GM23338 (cell line): ENCODE results near the gene ADAMTS15. TPM values are rescaled to one million over a fixed set of nuclear protein-coding genes. Genes with fewer than 3 reads are reported as not detected.

Experiments
- ATAC-seq: fragments of 200-7000 bp; cut with Tn5 transposase; 3 replicates; pipeline ENCODE4 v1.9.1; 2020
- DNase-seq: peaks from one replicate; pipeline ENCODE4 v3.0.0-alpha.2; 2015; ENCODE audit warnings: low spot score
- H2AFZ ChIP-seq: fragments of 200-600 bp; sonication (generic); 2 replicates; pipeline ENCODE4 v1.8.0; 2016; ENCODE audit warnings: antibody characterized with exemption, mild to moderate bottlenecking, moderate library complexity
- H3F3A ChIP-seq: fragments of 200-600 bp; sonication (generic); replicated peaks from 2 replicates; pipeline ENCODE4 v1.8.0; 2017; ENCODE audit warnings: antibody characterized with exemption, mixed run types, low read depth
- H3K27ac ChIP-seq: fragments of 200-600 bp; sonication (generic); 2 replicates; pipeline ENCODE4 v1.6.1; 2016; ENCODE audit warnings: low read depth
- H3K27me3 ChIP-seq: fragments of 200-600 bp; sonication (generic); 2 replicates; pipeline ENCODE4 v1.8.0; 2016; ENCODE audit warnings: mild to moderate bottlenecking, mixed run types, moderate library complexity; ENCODE audit not compliant: insufficient read depth
- H3K36me3 ChIP-seq: fragments of 200-600 bp; sonication (generic); 2 replicates; pipeline ENCODE4 v1.8.0; 2016; ENCODE audit warnings: mild to moderate bottlenecking; ENCODE audit not compliant: insufficient read depth
- H3K4me1 ChIP-seq: fragments of 200-600 bp; sonication (generic); 2 replicates; pipeline ENCODE4 v1.8.0; 2016; ENCODE audit warnings: mild to moderate bottlenecking, moderate library complexity; ENCODE audit not compliant: insufficient read depth
- H3K4me2 ChIP-seq: fragments of 200-600 bp; sonication (generic); 2 replicates; pipeline ENCODE4 v1.7.1; 2017; ENCODE audit warnings: mixed run types
- H3K4me3 ChIP-seq: fragments of 200-600 bp; sonication (generic); 2 replicates; pipeline ENCODE4 v1.6.1; 2016; ENCODE audit warnings: mixed run types
- H3K79me2 ChIP-seq: fragments of 200-600 bp; sonication (generic); replicated peaks from 2 replicates; pipeline ENCODE4 v1.8.0; 2017; ENCODE audit warnings: mild to moderate bottlenecking; ENCODE audit not compliant: insufficient read depth
- H3K9me2 ChIP-seq: fragments of 200-600 bp; sonication (generic); 2 replicates; pipeline ENCODE4 v1.8.0; 2017; ENCODE audit not compliant: insufficient read depth
- H4K20me1 ChIP-seq: fragments of 200-600 bp; sonication (generic); replicated peaks from 2 replicates; pipeline ENCODE4 v1.8.0; 2017; ENCODE audit warnings: mild to moderate bottlenecking; ENCODE audit not compliant: insufficient read depth
- H3K27ac Mint-ChIP-seq: 2 replicates; pipeline ENCODE4 v1.8.0; 2020; ENCODE audit warnings: inconsistent platforms, mild to moderate bottlenecking, moderate library complexity, mixed read lengths
- H3K27me3 Mint-ChIP-seq: 3 replicates; pipeline ENCODE4 v1.8.0; 2022; ENCODE audit warnings: low read depth, mild to moderate bottlenecking, moderate library complexity, mixed read lengths, inconsistent platforms; ENCODE audit not compliant: insufficient read depth, poor library complexity
- H3K36me3 Mint-ChIP-seq: 3 replicates; pipeline ENCODE4 v1.8.0; 2021; ENCODE audit warnings: low read depth, mild to moderate bottlenecking, inconsistent platforms, moderate library complexity, mixed read lengths
- H3K4me1 Mint-ChIP-seq: 3 replicates; pipeline ENCODE4 v1.8.0; 2020; ENCODE audit warnings: mild to moderate bottlenecking, inconsistent platforms, mixed read lengths
- H3K4me3 Mint-ChIP-seq: 3 replicates; pipeline ENCODE4 v1.8.0; 2021; ENCODE audit warnings: moderate library complexity, mild to moderate bottlenecking, inconsistent platforms, mixed read lengths
- H3K9me3 Mint-ChIP-seq: 3 replicates; pipeline ENCODE4 v1.8.0; 2020; ENCODE audit warnings: moderate library complexity, mild to moderate bottlenecking, inconsistent platforms, mixed read lengths
- CREB1 ChIP-seq: fragments of 250-450 bp; sonication (Bioruptor Pico); IDR thresholded peaks from 2 replicates; pipeline ENCODE4 v1.5.0; 2020; ENCODE audit warnings: low read depth, mild to moderate bottlenecking, moderate library complexity
- JUNB ChIP-seq: IDR thresholded peaks from one replicate; pipeline ENCODE4 v1.6.1; 2016; ENCODE audit warnings: antibody characterized with exemption; ENCODE audit not compliant: unreplicated experiment
- NANOG ChIP-seq: IDR thresholded peaks from 2 replicates; pipeline ENCODE4 v1.6.1; 2016; ENCODE audit warnings: antibody characterized with exemption, borderline replicate concordance
- STAT1 ChIP-seq: IDR thresholded peaks from one replicate; pipeline ENCODE4 v1.6.1; 2016; ENCODE audit warnings: antibody characterized with exemption; ENCODE audit not compliant: unreplicated experiment
- ZNF114 ChIP-seq: fragments of 250-450 bp; sonication (Bioruptor Pico); IDR thresholded peaks from 2 replicates; pipeline ENCODE4 v1.5.0; 2020; ENCODE audit warnings: mild to moderate bottlenecking, moderate library complexity
- polyA plus RNA-seq: library from polyadenylated mRNA; unstranded; fragments of >200 nt; fragmentation: Nextera tagmentation; extraction: Ambion mirVana; gene quantifications from 2 replicates; pipeline ENCODE4 v1.2.1, GENCODE V29; 2016
- total RNA-seq: library from RNA; depleted of rRNA; stranded (reverse); fragments of >200 nt; shearing (Covaris generic); gene quantifications from 2 replicates; pipeline ENCODE4 v1.2.3, GENCODE V29; 2014
- TF ChIP-seq, protein P1 (sequence below): IDR thresholded peaks from one replicate; pipeline ENCODE4 v1.6.1; 2018; ENCODE audit warnings: antibody characterized with exemption; ENCODE audit not compliant: unreplicated experiment
- TF ChIP-seq, protein P2 (sequence below): IDR thresholded peaks from 2 replicates; pipeline ENCODE4 v1.6.1; 2016; ENCODE audit warnings: antibody characterized with exemption

The ADAMTS15 gene
- total and polyA plus RNA-seq, 2 experiments from 2014 or later: 0.42 to 5.6 TPM

DNA sequence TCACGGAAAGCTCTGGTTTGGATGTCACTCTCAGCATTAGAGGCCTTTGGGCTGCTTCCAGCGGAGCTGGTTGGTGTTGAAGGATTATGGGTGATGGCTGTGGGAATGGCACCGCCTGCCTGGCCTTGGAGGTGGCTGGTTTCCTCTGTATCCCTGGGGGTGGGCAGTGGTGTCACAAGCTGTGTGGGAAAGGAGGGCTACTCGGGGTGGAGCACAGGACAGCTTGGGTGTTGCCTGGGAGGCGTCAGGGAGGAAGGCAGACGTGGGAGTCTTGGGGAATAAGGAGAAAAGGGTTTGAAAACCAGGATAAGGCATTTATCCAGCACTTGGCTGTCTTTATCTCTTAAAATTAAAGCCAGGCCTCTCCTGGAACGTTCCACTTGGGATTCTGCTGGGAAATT lies 71.8 kb downstream of the ADAMTS15 start:
- TF ChIP-seq ZNF114 (no peak), NANOG (no peak), STAT1 (no peak), CREB1 (CRISPR knock-in tag) (no peak), JUNB (no peak)
- TF ChIP-seq, protein P1, sequence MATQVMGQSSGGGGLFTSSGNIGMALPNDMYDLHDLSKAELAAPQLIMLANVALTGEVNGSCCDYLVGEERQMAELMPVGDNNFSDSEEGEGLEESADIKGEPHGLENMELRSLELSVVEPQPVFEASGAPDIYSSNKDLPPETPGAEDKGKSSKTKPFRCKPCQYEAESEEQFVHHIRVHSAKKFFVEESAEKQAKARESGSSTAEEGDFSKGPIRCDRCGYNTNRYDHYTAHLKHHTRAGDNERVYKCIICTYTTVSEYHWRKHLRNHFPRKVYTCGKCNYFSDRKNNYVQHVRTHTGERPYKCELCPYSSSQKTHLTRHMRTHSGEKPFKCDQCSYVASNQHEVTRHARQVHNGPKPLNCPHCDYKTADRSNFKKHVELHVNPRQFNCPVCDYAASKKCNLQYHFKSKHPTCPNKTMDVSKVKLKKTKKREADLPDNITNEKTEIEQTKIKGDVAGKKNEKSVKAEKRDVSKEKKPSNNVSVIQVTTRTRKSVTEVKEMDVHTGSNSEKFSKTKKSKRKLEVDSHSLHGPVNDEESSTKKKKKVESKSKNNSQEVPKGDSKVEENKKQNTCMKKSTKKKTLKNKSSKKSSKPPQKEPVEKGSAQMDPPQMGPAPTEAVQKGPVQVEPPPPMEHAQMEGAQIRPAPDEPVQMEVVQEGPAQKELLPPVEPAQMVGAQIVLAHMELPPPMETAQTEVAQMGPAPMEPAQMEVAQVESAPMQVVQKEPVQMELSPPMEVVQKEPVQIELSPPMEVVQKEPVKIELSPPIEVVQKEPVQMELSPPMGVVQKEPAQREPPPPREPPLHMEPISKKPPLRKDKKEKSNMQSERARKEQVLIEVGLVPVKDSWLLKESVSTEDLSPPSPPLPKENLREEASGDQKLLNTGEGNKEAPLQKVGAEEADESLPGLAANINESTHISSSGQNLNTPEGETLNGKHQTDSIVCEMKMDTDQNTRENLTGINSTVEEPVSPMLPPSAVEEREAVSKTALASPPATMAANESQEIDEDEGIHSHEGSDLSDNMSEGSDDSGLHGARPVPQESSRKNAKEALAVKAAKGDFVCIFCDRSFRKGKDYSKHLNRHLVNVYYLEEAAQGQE: no peak
- TF ChIP-seq, protein P2, sequence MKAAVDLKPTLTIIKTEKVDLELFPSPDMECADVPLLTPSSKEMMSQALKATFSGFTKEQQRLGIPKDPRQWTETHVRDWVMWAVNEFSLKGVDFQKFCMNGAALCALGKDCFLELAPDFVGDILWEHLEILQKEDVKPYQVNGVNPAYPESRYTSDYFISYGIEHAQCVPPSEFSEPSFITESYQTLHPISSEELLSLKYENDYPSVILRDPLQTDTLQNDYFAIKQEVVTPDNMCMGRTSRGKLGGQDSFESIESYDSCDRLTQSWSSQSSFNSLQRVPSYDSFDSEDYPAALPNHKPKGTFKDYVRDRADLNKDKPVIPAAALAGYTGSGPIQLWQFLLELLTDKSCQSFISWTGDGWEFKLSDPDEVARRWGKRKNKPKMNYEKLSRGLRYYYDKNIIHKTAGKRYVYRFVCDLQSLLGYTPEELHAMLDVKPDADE: no peak
- Histone ChIP-seq H3K4me3 (no peak overlapping the region), H3K4me1 (peaks cover 23% of the 10 kb centered on the region), H3K27ac (no peak overlapping the region), H3K9me2 (peaks cover 19% of the 10 kb centered on the region), H3K36me3 (no peaks in the 10 kb centered on the region), H3K4me2 (no peak overlapping the region), H4K20me1 (no peaks in the 10 kb centered on the region), H2AFZ (no peak overlapping the region), H3F3A (no peaks in the 10 kb centered on the region), H3K27me3 (no peaks in the 10 kb centered on the region), H3K79me2 (no peaks in the 10 kb centered on the region)
- Mint-ChIP-seq H3K9me3 (no peaks in the 10 kb centered on the region), H3K36me3 (0 out of 3 replicates have a peak, but pooled peaks cover 2% of the 10 kb centered on the region), H3K27me3 (peaks cover 11% of the 10 kb centered on the region), H3K27ac (no peak overlapping the region), H3K4me1 (peaks cover 41% of the 10 kb centered on the region), H3K4me3 (no peak overlapping the region)
- no peak for DNase-seq
- ATAC-seq: no peak

DNA sequence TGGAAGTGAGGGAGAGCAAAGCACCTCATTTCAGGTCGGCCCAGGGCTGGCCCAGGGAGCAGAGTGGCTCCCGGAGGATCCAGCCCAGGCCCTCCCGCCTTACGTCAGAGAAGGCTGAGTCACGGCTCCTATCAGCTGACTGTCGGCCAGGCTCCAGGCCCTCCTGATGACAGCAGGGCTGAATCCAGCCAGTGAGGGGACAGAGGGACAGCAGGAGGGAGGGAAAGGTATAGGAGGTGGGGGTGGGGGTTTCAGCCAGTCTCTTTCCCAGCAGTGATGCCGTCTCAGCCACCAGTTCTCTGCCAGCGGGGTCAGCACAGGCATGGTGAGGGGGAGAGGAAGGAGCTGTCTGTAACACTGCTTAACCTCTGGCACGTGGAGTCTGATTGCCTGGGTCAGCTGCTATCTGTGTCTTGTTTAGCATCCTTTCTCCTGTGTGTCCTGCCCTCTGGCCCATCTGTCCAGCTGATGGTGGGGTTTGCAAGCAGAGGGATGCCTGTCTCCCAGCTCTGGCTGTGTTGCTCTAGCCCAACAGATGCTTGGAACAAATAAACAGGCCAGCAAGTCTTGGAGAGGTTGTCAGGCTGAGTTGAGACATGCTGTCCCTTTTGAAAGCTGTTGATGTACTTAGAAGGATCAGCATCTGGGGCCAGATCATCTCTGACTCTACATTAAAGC lies 74.0 kb downstream of the ADAMTS15 start:
- ATAC-seq (peak; percentile 97), DNase-seq (peak; percentile 65)
- peaks cover 11% of the 10 kb centered on the region for H3K27me3 Mint-ChIP-seq
- no peaks in the 10 kb centered on the region for H3K36me3 ChIP-seq
- peaks cover 21% of the 10 kb centered on the region for H3K9me2 ChIP-seq
- H3K4me3 ChIP-seq: no peak overlapping the region
- H3K27me3 ChIP-seq: no peaks in the 10 kb centered on the region
- no peaks in the 10 kb centered on the region for H3K79me2 ChIP-seq
- peak overlapping the region; percentile 78 for H2AFZ ChIP-seq
- H3K36me3 Mint-ChIP-seq: 0 out of 3 replicates have a peak, but pooled peaks cover 2% of the 10 kb centered on the region
- H4K20me1 ChIP-seq: no peaks in the 10 kb centered on the region
- H3K27ac Mint-ChIP-seq: peak overlapping the region; percentile 85
- H3K27ac ChIP-seq: no peak overlapping the region
- H3K4me2 ChIP-seq: no peak overlapping the region
- TF ChIP-seq ZNF114 (no peak), CREB1 (CRISPR knock-in tag) (0 out of 2 replicates have a peak, but pooled peaks have one; percentile 68)
- H3K4me1 ChIP-seq: peaks cover 11% of the 10 kb centered on the region
- no peaks in the 10 kb centered on the region for H3F3A ChIP-seq
- no peaks in the 10 kb centered on the region for H3K9me3 Mint-ChIP-seq
- H3K4me3 Mint-ChIP-seq: no peak overlapping the region
- peaks cover 29% of the 10 kb centered on the region for H3K4me1 Mint-ChIP-seq
